ENCODE data around the gene MTHFD1L.

MTHFD1L gene

GRCh38 chr6:150919938-150920337 is 54.4 kb downstream of the MTHFD1L start:
- no peak for TF ChIP-seq CTCF (IDR thresholded peaks at IDR 0.05; ENCODE audit: low read depth, low read length)
- in situ Hi-C loops (cut with HindIII; ENCODE audit: low sequenced_read_pairs): no loop called here
- no peak overlapping the region for H3K4me3 ChIP-seq (ENCODE audit: low read depth, low read length)
- DNase-seq (ENCODE audit: low read depth, low spot score): no peak

- TF ChIP-seq CTCF (IDR thresholded peaks at IDR 0.05; ENCODE audit: low read depth, low read length): no peak
- in situ Hi-C loops (cut with HindIII; ENCODE audit: low sequenced_read_pairs): no loop called here
- H3K4me3 ChIP-seq (ENCODE audit: low read depth, low read length): no peak overlapping the region
- no peak for DNase-seq (ENCODE audit: low read depth, low spot score)
These were observed 56.6 kb downstream of the MTHFD1L start for GRCh38 chr6:150922137-150922536.

GRCh38 chr6:150924808-150925589 is 59.5 kb downstream of the MTHFD1L start:
- no peak for DNase-seq (ENCODE audit: low read depth, low spot score)
- H3K4me3 ChIP-seq (ENCODE audit: low read depth, low read length): no peak overlapping the region
- peak; percentile 0 for TF ChIP-seq CTCF (IDR thresholded peaks at IDR 0.05; ENCODE audit: low read depth, low read length)
- in situ Hi-C loops (cut with HindIII; ENCODE audit: low sequenced_read_pairs): no loop called here

- H3K4me3 ChIP-seq (ENCODE audit: low read depth, low read length): no peak overlapping the region
- in situ Hi-C loops (cut with HindIII; ENCODE audit: low sequenced_read_pairs): no loop called here
- TF ChIP-seq CTCF (IDR thresholded peaks at IDR 0.05; ENCODE audit: low read depth, low read length): no peak
- no peak for DNase-seq (ENCODE audit: low read depth, low spot score)
These were observed 60.1 kb downstream of the MTHFD1L start for GRCh38 chr6:150925590-150925928.

- in situ Hi-C loops (cut with HindIII; ENCODE audit: low sequenced_read_pairs): no loop called here
- no peak for DNase-seq (ENCODE audit: low read depth, low spot score)
- TF ChIP-seq CTCF (IDR thresholded peaks at IDR 0.05; ENCODE audit: low read depth, low read length): no peak
- no peak overlapping the region for H3K4me3 ChIP-seq (ENCODE audit: low read depth, low read length)
These were observed 60.5 kb downstream of the MTHFD1L start for GRCh38 chr6:150925976-150926375.

- DNase-seq (ENCODE audit: low read depth, low spot score): no peak
- TF ChIP-seq CTCF (IDR thresholded peaks at IDR 0.05; ENCODE audit: low read depth, low read length): peak; percentile 48
- no peak overlapping the region for H3K4me3 ChIP-seq (ENCODE audit: low read depth, low read length)
- in situ Hi-C loops (cut with HindIII; ENCODE audit: low sequenced_read_pairs): no loop called here
These were observed 63.4 kb downstream of the MTHFD1L start for GRCh38 chr6:150928882-150929281.

All from astrocyte of the spinal cord (primary cell).